Measurements from ENCODE around the gene RXRA.

GRCh38 chr9:134389642-134390041 is 63.4 kb downstream of the RXRA start:
- TF ChIP-seq, protein P1, sequence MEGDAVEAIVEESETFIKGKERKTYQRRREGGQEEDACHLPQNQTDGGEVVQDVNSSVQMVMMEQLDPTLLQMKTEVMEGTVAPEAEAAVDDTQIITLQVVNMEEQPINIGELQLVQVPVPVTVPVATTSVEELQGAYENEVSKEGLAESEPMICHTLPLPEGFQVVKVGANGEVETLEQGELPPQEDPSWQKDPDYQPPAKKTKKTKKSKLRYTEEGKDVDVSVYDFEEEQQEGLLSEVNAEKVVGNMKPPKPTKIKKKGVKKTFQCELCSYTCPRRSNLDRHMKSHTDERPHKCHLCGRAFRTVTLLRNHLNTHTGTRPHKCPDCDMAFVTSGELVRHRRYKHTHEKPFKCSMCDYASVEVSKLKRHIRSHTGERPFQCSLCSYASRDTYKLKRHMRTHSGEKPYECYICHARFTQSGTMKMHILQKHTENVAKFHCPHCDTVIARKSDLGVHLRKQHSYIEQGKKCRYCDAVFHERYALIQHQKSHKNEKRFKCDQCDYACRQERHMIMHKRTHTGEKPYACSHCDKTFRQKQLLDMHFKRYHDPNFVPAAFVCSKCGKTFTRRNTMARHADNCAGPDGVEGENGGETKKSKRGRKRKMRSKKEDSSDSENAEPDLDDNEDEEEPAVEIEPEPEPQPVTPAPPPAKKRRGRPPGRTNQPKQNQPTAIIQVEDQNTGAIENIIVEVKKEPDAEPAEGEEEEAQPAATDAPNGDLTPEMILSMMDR (IDR thresholded peaks at IDR 0.05 in 8 of 11, conservative IDR thresholded peaks at IDR 0.05 in 3 of 11), result no peak
- TF ChIP-seq POLR2AphosphoS5 (IDR thresholded peaks at IDR 0.05), result peak in 1 of 3 donors; percentile 18
- no peak for TF ChIP-seq POLR2A (IDR thresholded peaks at IDR 0.05)

Measured in spleen (tissue), 7 donors.